A673 (cell line): ENCODE results near the gene TRIML1.

Experiments
- CTCF ChIP-seq: fragments of 300-800, 200-600 bp; sonication (generic); conservative IDR thresholded peaks from 2 replicates; pipeline ENCODE4 v1.5.1; 2017; ENCODE audit warnings: low read depth, mild to moderate bottlenecking, antibody characterized with exemption, low read length, moderate library complexity, mixed read lengths
- EZH2 ChIP-seq: fragments of 200-600 bp; sonication (generic); IDR thresholded peaks from 2 replicates; pipeline ENCODE4 v1.6.1; 2017; ENCODE audit warnings: borderline replicate concordance, low read depth, mild to moderate bottlenecking, mixed read lengths, antibody characterized with exemption, low read length; ENCODE audit not compliant: poor library complexity, severe bottlenecking

DNA sequence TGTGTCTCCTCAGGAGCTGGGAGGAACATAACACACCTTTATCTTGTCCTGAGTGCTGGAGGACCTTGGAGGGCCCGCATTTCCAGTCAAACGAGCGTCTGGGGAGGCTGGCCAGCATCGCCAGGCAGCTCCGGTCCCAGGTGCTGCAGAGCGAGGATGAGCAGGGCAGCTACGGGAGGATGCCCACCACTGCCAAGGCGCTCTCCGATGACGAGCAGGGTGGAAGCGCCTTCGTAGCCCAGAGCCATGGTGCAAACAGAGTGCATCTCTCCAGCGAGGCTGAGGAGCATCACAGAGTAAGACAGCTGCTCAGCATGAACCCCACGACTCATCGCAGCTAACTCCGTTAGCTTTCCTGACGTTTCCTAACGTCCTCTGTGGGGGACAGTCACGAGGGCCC lies 430 bp downstream of the TRIML1 start:
- TF ChIP-seq CTCF (no peak), EZH2 (no peak)
